ENCODE measurements around the gene ZSWIM6. TPM values are rescaled to one million over a fixed set of nuclear protein-coding genes. Genes with fewer than 3 reads are reported as not detected.

Gene ZSWIM6
- total RNA-seq, 1 experiment from 2014 or later: 10.8 TPM

GRCh38 chr5:61450493-61451279, 118.6 kb downstream of the ZSWIM6 start:
- H3K27ac ChIP-seq (ENCODE audit: low read length): no peak overlapping the region
- CTCF ChIA-PET: no interaction called here
- no peaks in the 10 kb centered on the region for H3K27me3 ChIP-seq (ENCODE audit: control insufficient read depth, insufficient read depth, low read length)
- H3K36me3 ChIP-seq (ENCODE audit: control insufficient read depth, insufficient read depth, low read length): no peaks in the 10 kb centered on the region
- in situ Hi-C loops (cut with HindIII; ENCODE audit: low pct_unique_long_range_greater_than_20kb, low sequenced_read_pairs) (no loop called here), intact Hi-C loops (cut with micrococcal nuclease; ENCODE audit: unreplicated experiment) (no loop called here)
- no TSS peak for BruUV-seq (replicated peaks)
- TF ChIP-seq REST (IDR thresholded peaks at IDR 0.05; ENCODE audit: insufficient read depth in 1 of 2, low read depth in 2 of 2, low read length in 1 of 2) (no peak), SIN3A (IDR thresholded peaks at IDR 0.05; ENCODE audit: borderline replicate concordance, insufficient read depth, low read depth, low read length) (no peak), POLR2AphosphoS5 (IDR thresholded peaks at IDR 0.05; ENCODE audit: low read depth, low read length) (no peak), CTCF (IDR thresholded peaks at IDR 0.05) (no peak), TCF7L2 (IDR thresholded peaks at IDR 0.05; ENCODE audit: low read depth, low read length) (no peak)
- ATAC-seq (peak; percentile 34; the same call in 1 of the 2 replicates), DNase-seq (ENCODE audit: low read depth, low spot score) (peak; percentile 17)
- H3K4me1 ChIP-seq (ENCODE audit: control insufficient read depth, insufficient read depth, low read length): peaks cover 18% of the 10 kb centered on the region
- H3K9me3 ChIP-seq (ENCODE audit: control insufficient read depth, insufficient read depth, low read depth, low read length): peaks cover 13% of the 10 kb centered on the region; the same call in 1 of the 2 replicates
- H3K4me3 ChIP-seq (ENCODE audit: low read depth in 2 of 2, low read length in 2 of 2): no peak overlapping the region
- POLR2A ChIA-PET: no interaction called here

- in situ Hi-C loops (cut with HindIII; ENCODE audit: low pct_unique_long_range_greater_than_20kb, low sequenced_read_pairs) (no loop called here), intact Hi-C loops (cut with micrococcal nuclease; ENCODE audit: unreplicated experiment) (no loop called here)
- TF ChIP-seq CTCF (IDR thresholded peaks at IDR 0.05): no peak
- TF ChIP-seq TCF7L2 (IDR thresholded peaks at IDR 0.05; ENCODE audit: low read depth, low read length): no peak
- TF ChIP-seq POLR2AphosphoS5 (IDR thresholded peaks at IDR 0.05; ENCODE audit: low read depth, low read length): no peak
- no peak for TF ChIP-seq REST (IDR thresholded peaks at IDR 0.05; ENCODE audit: insufficient read depth in 1 of 2, low read depth in 2 of 2, low read length in 1 of 2)
- ChIA-PET POLR2A (interaction anchor here (0.5 kb wide), 1 partner anchor 22 kb away, joined by 4 read pairs; no protein-coding TSS in a partner anchor), CTCF (no interaction called here)
- no TSS peak for BruUV-seq (replicated peaks)
- Histone ChIP-seq H3K9me3 (ENCODE audit: control insufficient read depth, insufficient read depth, low read depth, low read length) (no peaks in the 10 kb centered on the region), H3K27me3 (ENCODE audit: control insufficient read depth, insufficient read depth, low read length) (no peaks in the 10 kb centered on the region), H3K4me1 (ENCODE audit: control insufficient read depth, insufficient read depth, low read length) (peaks cover 11% of the 10 kb centered on the region), H3K36me3 (ENCODE audit: control insufficient read depth, insufficient read depth, low read length) (no peaks in the 10 kb centered on the region), H3K27ac (ENCODE audit: low read length) (no peak overlapping the region), H3K4me3 (ENCODE audit: low read depth in 2 of 2, low read length in 2 of 2) (no peak overlapping the region)
- ATAC-seq (no peak), DNase-seq (ENCODE audit: low read depth, low spot score) (no peak)
These were observed 123.3 kb downstream of the ZSWIM6 start for GRCh38 chr5:61455179-61456006.
